ENCODE results near the gene ALPP. TPM values are rescaled to one million over a fixed set of nuclear protein-coding genes. Genes with fewer than 3 reads are reported as not detected.

Gene ALPP
- total and polyA plus RNA-seq, 2 donors (not counting 3 experiments of a cell fraction or from before 2014, with no cell fraction given) = not detected

DNA sequence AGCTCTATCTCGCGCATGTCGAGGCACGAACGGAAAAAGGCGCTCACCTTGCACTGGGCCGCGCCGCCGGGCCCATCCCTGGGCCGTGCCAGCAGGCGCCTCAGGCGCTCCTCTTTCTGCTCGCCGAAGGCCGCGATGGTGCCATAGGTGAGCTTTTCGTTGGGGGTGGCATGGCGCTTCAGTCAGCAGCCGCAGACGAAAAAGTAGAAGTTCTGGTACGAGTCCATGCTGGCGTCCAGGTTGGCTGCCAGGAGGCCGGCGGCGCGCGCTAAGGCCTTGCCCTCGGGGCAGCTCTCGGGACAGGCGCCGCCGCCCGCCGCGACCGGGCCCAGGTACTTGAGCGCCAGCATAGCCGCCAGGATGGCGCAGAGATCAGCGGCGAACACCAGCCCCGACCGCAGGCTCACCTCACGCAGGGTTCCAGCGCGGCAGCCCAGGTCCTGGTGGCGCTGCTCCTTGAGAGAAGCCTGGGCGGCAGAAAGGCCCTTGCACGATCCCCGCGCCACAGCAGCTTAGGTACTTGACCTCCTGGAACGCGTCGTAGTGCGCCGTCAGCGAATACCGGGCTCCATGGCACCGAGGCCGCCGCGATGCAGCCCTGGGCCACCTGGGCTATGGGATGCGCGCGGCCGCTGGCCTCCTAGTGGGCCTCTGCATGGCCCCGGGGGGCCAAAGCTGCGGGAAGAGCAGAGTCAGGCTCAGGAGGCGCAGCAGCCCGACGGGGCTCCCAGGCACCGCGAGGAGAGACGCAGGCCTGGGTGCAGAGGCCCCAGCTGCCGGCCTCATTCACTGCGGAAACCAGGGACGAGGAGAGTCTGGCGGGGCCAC, 40.9 kb downstream of the ALPP start:
- POLR2A ChIA-PET = no interaction called here
- Histone ChIP-seq H2AFZ (ENCODE audit: low read depth, low read length) (no peak overlapping the region), H3K27ac (ENCODE audit: insufficient read depth, low read depth, low read length) (no peak overlapping the region), H3K4me3 (replicated peaks in 1 of 3; ENCODE audit: insufficient read depth in 1 of 3, low read depth in 1 of 3, low read length in 3 of 3) (no peak overlapping the region), H3K9me3 (replicated peaks; ENCODE audit: control insufficient read depth, insufficient read depth, low read length) (no peaks in the 10 kb centered on the region), H3K79me2 (ENCODE audit: control insufficient read depth, insufficient read depth, low read length) (no peaks in the 10 kb centered on the region), H3K4me2 (ENCODE audit: insufficient read depth, low read length) (no peak overlapping the region), H4K20me1 (replicated peaks; ENCODE audit: control insufficient read depth, extremely low read depth, insufficient read depth, low read length) (no peaks in the 10 kb centered on the region), H3K4me1 (ENCODE audit: control insufficient read depth, extremely low read depth, insufficient read depth, low read length) (no peaks in the 10 kb centered on the region), H3K9ac (replicated peaks; ENCODE audit: extremely low read depth, insufficient read depth, low read length) (no peak overlapping the region), H3K36me3 (ENCODE audit: control insufficient read depth in 2 of 2, extremely low read depth in 1 of 2, insufficient read depth in 2 of 2, low read length in 2 of 2) (no peaks in the 10 kb centered on the region), H3K9me1 (replicated peaks; ENCODE audit: control insufficient read depth, extremely low read depth, insufficient read depth, low read length) (no peaks in the 10 kb centered on the region), H3K27me3 (ENCODE audit: control insufficient read depth in 2 of 2, insufficient read depth in 2 of 2, low read length in 2 of 2) (peaks cover 50 to 58% of the 10 kb centered on the region in 2 experiments)
- dilution Hi-C loops (cut with MboI; ENCODE audit: extremely low pct_ligation_motif_present, low sequenced_read_pairs) (no loop called here), intact Hi-C loops (cut with micrococcal nuclease) (no loop called here)
- FAIRE-seq (no peak), DNase-seq (ENCODE audit: low read depth, low spot score) (no peak)
- TF ChIP-seq EZH2 (IDR thresholded peaks at IDR 0.05; ENCODE audit: borderline replicate concordance, low read depth, low read length, severe bottlenecking) = peak; percentile 72
- TF ChIP-seq, protein P1, sequence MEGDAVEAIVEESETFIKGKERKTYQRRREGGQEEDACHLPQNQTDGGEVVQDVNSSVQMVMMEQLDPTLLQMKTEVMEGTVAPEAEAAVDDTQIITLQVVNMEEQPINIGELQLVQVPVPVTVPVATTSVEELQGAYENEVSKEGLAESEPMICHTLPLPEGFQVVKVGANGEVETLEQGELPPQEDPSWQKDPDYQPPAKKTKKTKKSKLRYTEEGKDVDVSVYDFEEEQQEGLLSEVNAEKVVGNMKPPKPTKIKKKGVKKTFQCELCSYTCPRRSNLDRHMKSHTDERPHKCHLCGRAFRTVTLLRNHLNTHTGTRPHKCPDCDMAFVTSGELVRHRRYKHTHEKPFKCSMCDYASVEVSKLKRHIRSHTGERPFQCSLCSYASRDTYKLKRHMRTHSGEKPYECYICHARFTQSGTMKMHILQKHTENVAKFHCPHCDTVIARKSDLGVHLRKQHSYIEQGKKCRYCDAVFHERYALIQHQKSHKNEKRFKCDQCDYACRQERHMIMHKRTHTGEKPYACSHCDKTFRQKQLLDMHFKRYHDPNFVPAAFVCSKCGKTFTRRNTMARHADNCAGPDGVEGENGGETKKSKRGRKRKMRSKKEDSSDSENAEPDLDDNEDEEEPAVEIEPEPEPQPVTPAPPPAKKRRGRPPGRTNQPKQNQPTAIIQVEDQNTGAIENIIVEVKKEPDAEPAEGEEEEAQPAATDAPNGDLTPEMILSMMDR (IDR thresholded peaks at IDR 0.05; ENCODE audit: extremely low read depth in 1 of 2, insufficient read depth in 1 of 2, low read depth in 1 of 2, low read length in 2 of 2) = no peak
- BruUV-seq (replicated peaks) = no TSS peak
- CTCF ChIA-PET = interaction anchor here (0.6 kb wide), 1 partner anchor 42 kb away, joined by 3 read pairs; no protein-coding TSS in a partner anchor

DNA sequence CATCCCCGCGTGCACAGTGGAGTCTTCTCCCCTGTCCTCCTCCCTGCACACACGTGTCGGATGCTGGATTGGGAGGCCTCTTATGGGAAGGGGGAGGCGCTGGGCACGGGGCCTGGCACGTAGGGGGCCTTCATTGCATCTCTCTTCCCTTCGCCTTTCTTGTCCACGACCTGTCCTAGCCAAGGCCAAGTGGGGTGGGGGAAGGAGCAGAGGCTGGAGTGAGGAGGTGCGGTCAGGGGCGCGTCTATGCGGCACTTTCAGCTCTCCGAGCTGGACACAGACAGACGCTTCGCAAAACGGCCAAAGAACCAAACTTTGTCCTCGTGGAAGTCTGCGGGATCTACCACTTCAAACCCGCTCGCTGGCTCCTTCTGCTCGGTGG, 41.5 kb downstream of the ALPP start:
- TF ChIP-seq MYC (IDR thresholded peaks at IDR 0.05; ENCODE audit: low read depth, low read length) (no peak), FOS (IDR thresholded peaks at IDR 0.05; ENCODE audit: borderline replicate concordance, insufficient read depth, low read length) (no peak), POLR2A (IDR thresholded peaks at IDR 0.05; ENCODE audit: low read depth, low read length) (no peak), GATA2 (IDR thresholded peaks at IDR 0.05; ENCODE audit: insufficient read depth, insufficient read length, low read depth, low read length) (no peak), JUN (IDR thresholded peaks at IDR 0.05; ENCODE audit: borderline replicate concordance, insufficient read depth, insufficient read length, low read depth) (no peak), EZH2 (IDR thresholded peaks at IDR 0.05; ENCODE audit: borderline replicate concordance, low read depth, low read length, severe bottlenecking) (no peak), POLR2AphosphoS5 (IDR thresholded peaks at IDR 0.05; ENCODE audit: insufficient read depth, low read depth, low read length) (no peak)
- TF ChIP-seq, protein P2, sequence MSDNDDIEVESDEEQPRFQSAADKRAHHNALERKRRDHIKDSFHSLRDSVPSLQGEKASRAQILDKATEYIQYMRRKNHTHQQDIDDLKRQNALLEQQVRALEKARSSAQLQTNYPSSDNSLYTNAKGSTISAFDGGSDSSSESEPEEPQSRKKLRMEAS (IDR thresholded peaks at IDR 0.05; ENCODE audit: insufficient read depth, insufficient read length) = no peak
- TF ChIP-seq, protein P1 (IDR thresholded peaks at IDR 0.05; ENCODE audit: extremely low read depth in 1 of 2, insufficient read depth in 1 of 2, low read depth in 1 of 2, low read length in 2 of 2) = no peak
- H3K9me3 ChIP-seq (replicated peaks; ENCODE audit: control insufficient read depth, insufficient read depth, low read length) = no peaks in the 10 kb centered on the region
- no peaks in the 10 kb centered on the region for H3K4me1 ChIP-seq (ENCODE audit: control insufficient read depth, extremely low read depth, insufficient read depth, low read length)
- peaks cover 50 to 62% of the 10 kb centered on the region in 2 experiments for H3K27me3 ChIP-seq (ENCODE audit: control insufficient read depth in 2 of 2, insufficient read depth in 2 of 2, low read length in 2 of 2)
- no peak for DNase-seq (ENCODE audit: low read depth, low spot score)
- ChIA-PET CTCF (interaction anchor here (0.6 kb wide), 1 partner anchor 43 kb away, joined by 3 read pairs; no protein-coding TSS in a partner anchor), POLR2A (no interaction called here)
- no peaks in the 10 kb centered on the region for H3K9me1 ChIP-seq (replicated peaks; ENCODE audit: control insufficient read depth, extremely low read depth, insufficient read depth, low read length)
- intact Hi-C loops (cut with micrococcal nuclease) = no loop called here
- dilution Hi-C loops (cut with MboI; ENCODE audit: extremely low pct_ligation_motif_present, low sequenced_read_pairs) = no loop called here
- H3K4me3 ChIP-seq (replicated peaks in 1 of 3; ENCODE audit: insufficient read depth in 1 of 3, low read depth in 1 of 3, low read length in 3 of 3) = no peak overlapping the region
- no peak overlapping the region for H3K9ac ChIP-seq (replicated peaks; ENCODE audit: extremely low read depth, insufficient read depth, low read length)
- no peak overlapping the region for H3K27ac ChIP-seq (ENCODE audit: insufficient read depth, low read depth, low read length)
- H2AFZ ChIP-seq (ENCODE audit: low read depth, low read length) = no peak overlapping the region
- H4K20me1 ChIP-seq (replicated peaks; ENCODE audit: control insufficient read depth, extremely low read depth, insufficient read depth, low read length) = no peaks in the 10 kb centered on the region
- H3K4me2 ChIP-seq (ENCODE audit: insufficient read depth, low read length) = no peak overlapping the region
- no peaks in the 10 kb centered on the region for H3K79me2 ChIP-seq (ENCODE audit: control insufficient read depth, insufficient read depth, low read length)
- H3K36me3 ChIP-seq (ENCODE audit: control insufficient read depth in 2 of 2, extremely low read depth in 1 of 2, insufficient read depth in 2 of 2, low read length in 2 of 2) = no peaks in the 10 kb centered on the region
- FAIRE-seq = no peak
- no TSS peak for BruUV-seq (replicated peaks)
